Thymus (tissue), 11 donors: ENCODE measurements around the gene SAFB. TPM values are rescaled to one million over a fixed set of nuclear protein-coding genes. Genes with fewer than 3 reads are reported as not detected.
"Not testable (repeated sequence)": the region's sequence is repeated elsewhere in the genome, so short reads cannot be mapped to it uniquely, and the experiment has no call there.

Experiments
- DNase-seq, 9 donors: peaks; one replicate each; pipeline ENCODE4 v3.0.0-alpha.2; 2013; ENCODE audit warnings: low spot score in 9 of 9, low read depth in 6 of 9, missing footprints in 1 of 9
- H3K27ac ChIP-seq, 2 donors: one replicate each; pipeline ENCODE4 v1.5.1; 2013; ENCODE audit warnings: control low read depth in 1 of 2, low read depth in 1 of 2, low read length in 1 of 2, mild to moderate bottlenecking in 1 of 2, moderate library complexity in 1 of 2
- H3K27me3 ChIP-seq, 2 donors: one replicate each; pipeline ENCODE4 v1.5.1; 2013; ENCODE audit warnings: low read length in 1 of 2; ENCODE audit not compliant: control insufficient read depth in 2 of 2, insufficient read depth in 1 of 2
- H3K36me3 ChIP-seq, 2 donors: one replicate each; pipeline ENCODE4 v1.5.1; 2013; ENCODE audit warnings: low read length in 1 of 2, mild to moderate bottlenecking in 1 of 2, moderate library complexity in 1 of 2; ENCODE audit not compliant: control insufficient read depth in 2 of 2, insufficient read depth in 2 of 2
- H3K4me1 ChIP-seq, 2 donors: one replicate each; pipeline ENCODE4 v1.5.1; 2013; ENCODE audit warnings: low read length in 2 of 2; ENCODE audit not compliant: control insufficient read depth in 2 of 2, insufficient read depth in 2 of 2
- H3K4me3 ChIP-seq, 2 donors: one replicate each; pipeline ENCODE4 v1.5.1; 2013; ENCODE audit warnings: low read length in 2 of 2, control low read depth in 1 of 2, mild to moderate bottlenecking in 1 of 2
- H3K9me3 ChIP-seq, 2 donors: one replicate each; pipeline ENCODE4 v1.5.1; 2013; ENCODE audit warnings: low read length in 1 of 2, mild to moderate bottlenecking in 1 of 2; ENCODE audit not compliant: control insufficient read depth in 2 of 2, insufficient read depth in 1 of 2
- WGBS: extraction: QIAGEN DNeasy Blood & Tissue Kit; methylation state at CpG from one replicate; pipeline ENCODE4 v1.1.7; 2013; 5-methylcytosine and 5-hydroxymethylcytosine counted together
- polyA plus RNA-seq: library from polyadenylated mRNA; stranded (reverse); fragments of 200-250 nt; gene quantifications from one replicate; pipeline ENCODE4 v1.2.3, GENCODE V29; 2013
- total RNA-seq: library from RNA; stranded (reverse); fragments of 120-200 nt; gene quantifications from one replicate; pipeline ENCODE4 v1.2.4, GENCODE V29; 2013
- donor health status: healthy.

The SAFB gene
- total and polyA plus RNA-seq, 2 donors: 32.6 to 73.3 TPM

GRCh38 chr19:5607318-5608275 lies 15.3 kb upstream of the SAFB start:
- H3K27ac ChIP-seq: no peak overlapping the region
- H3K4me1 ChIP-seq: no peaks in the 10 kb centered on the region
- no peak overlapping the region for H3K4me3 ChIP-seq
- peaks cover 76 to 88% of the 10 kb centered on the region in 2 donors for H3K36me3 ChIP-seq
- WGBS: 97% methylated on average over 16 of the region's 16 CpGs
- no peaks in the 10 kb centered on the region for H3K9me3 ChIP-seq
- DNase-seq: no peak
- no peaks in the 10 kb centered on the region for H3K27me3 ChIP-seq

GRCh38 chr19:5608291-5608690 lies 14.6 kb upstream of the SAFB start:
- no peak overlapping the region for H3K27ac ChIP-seq
- H3K4me1 ChIP-seq: no peaks in the 10 kb centered on the region
- no peaks in the 10 kb centered on the region for H3K9me3 ChIP-seq
- H3K36me3 ChIP-seq: peaks cover 76 to 88% of the 10 kb centered on the region in 2 donors
- H3K4me3 ChIP-seq: no peak overlapping the region
- H3K27me3 ChIP-seq: no peaks in the 10 kb centered on the region
- 97% methylated on average over 10 of the region's 10 CpGs for WGBS
- DNase-seq: no peak

- not testable (repeated sequence) for H3K9me3 ChIP-seq, H3K27ac ChIP-seq, H3K4me1 ChIP-seq, H3K4me3 ChIP-seq, DNase-seq, H3K27me3 ChIP-seq
- peaks cover 76 to 88% of the 10 kb centered on the region in 2 donors for H3K36me3 ChIP-seq
- 98% methylated on average over 9 of the region's 9 CpGs for WGBS
Observed at GRCh38 chr19:5608766-5609165, 14.1 kb upstream of the SAFB start.

- Histone ChIP-seq H3K36me3 (peaks cover 75 to 88% of the 10 kb centered on the region in 2 donors), H3K4me3 (no peak overlapping the region), H3K9me3 (no peaks in the 10 kb centered on the region), H3K27ac (no peak overlapping the region), H3K4me1 (no peaks in the 10 kb centered on the region), H3K27me3 (no peaks in the 10 kb centered on the region)
- DNase-seq: no peak
- 98% methylated on average over 16 of the region's 16 CpGs for WGBS
Observed at GRCh38 chr19:5609881-5610448, 12.9 kb upstream of the SAFB start.

- Histone ChIP-seq H3K9me3 (no peaks in the 10 kb centered on the region), H3K27me3 (no peaks in the 10 kb centered on the region), H3K27ac (no peak overlapping the region), H3K4me3 (no peak overlapping the region), H3K4me1 (no peaks in the 10 kb centered on the region), H3K36me3 (peaks cover 70 to 89% of the 10 kb centered on the region in 2 donors)
- 97% methylated on average over 15 of the region's 15 CpGs for WGBS
- DNase-seq: no peak
Observed at GRCh38 chr19:5612891-5613865, 9.7 kb upstream of the SAFB start.

GRCh38 chr19:5615756-5616327 lies 7.0 kb upstream of the SAFB start:
- no peak for DNase-seq
- H3K27ac ChIP-seq: no peak overlapping the region
- 98% methylated on average over 17 of the region's 17 CpGs for WGBS
- H3K4me1 ChIP-seq: peaks cover 0 to 7% of the 10 kb centered on the region in 2 donors
- no peak overlapping the region for H3K4me3 ChIP-seq
- peaks cover 65 to 89% of the 10 kb centered on the region in 2 donors for H3K36me3 ChIP-seq
- no peaks in the 10 kb centered on the region for H3K27me3 ChIP-seq
- no peaks in the 10 kb centered on the region for H3K9me3 ChIP-seq

GRCh38 chr19:5617080-5617479 lies 5.8 kb upstream of the SAFB start:
- Histone ChIP-seq H3K4me3 (no peak overlapping the region), H3K4me1 (peaks cover 10 to 17% of the 10 kb centered on the region in 2 donors), H3K9me3 (no peaks in the 10 kb centered on the region), H3K27ac (no peak overlapping the region), H3K36me3 (peaks cover 61 to 88% of the 10 kb centered on the region in 2 donors), H3K27me3 (no peaks in the 10 kb centered on the region)
- no peak for DNase-seq
- 94% methylated on average over 1 of the region's 1 CpG for WGBS

- Histone ChIP-seq H3K36me3 (peaks cover 46 to 73% of the 10 kb centered on the region in 2 donors), H3K4me1 (peaks cover 10 to 17% of the 10 kb centered on the region in 2 donors), H3K27ac (no peak overlapping the region), H3K27me3 (no peaks in the 10 kb centered on the region), H3K4me3 (no peak overlapping the region), H3K9me3 (no peaks in the 10 kb centered on the region)
- no peak for DNase-seq
- WGBS: 92% methylated on average over 9 of the region's 9 CpGs
Observed at GRCh38 chr19:5618591-5618990, 4.3 kb upstream of the SAFB start.
